Epithelial cell of esophagus (primary cell): ENCODE measurements around the gene NCAPD2.

Source experiments
- DNase-seq: peaks from one replicate; pipeline ENCODE4 v3.0.0; 2010; ENCODE audit warnings: low read depth
- H3K4me3 ChIP-seq: 2 replicates; pipeline ENCODE4 v1.5.1; 2011; ENCODE audit warnings: mild to moderate bottlenecking, low read length, control low read depth
- CTCF ChIP-seq: IDR thresholded peaks from 2 replicates; pipeline ENCODE4 v1.5.1; 2011; ENCODE audit warnings: low read depth, mild to moderate bottlenecking, low read length, control low read depth, inconsistent platforms; ENCODE audit not compliant: insufficient read depth; ENCODE audit errors: missing control alignments

The NCAPD2 gene

GRCh38 chr12:6451348-6452244 lies 42.3 kb upstream of the NCAPD2 start, which contains the start of gene TAPBPL:
TSS of gene TAPBPL (plus strand) at chr12:6452042. CDS start at chr12:6452249, 207 bp downstream.
- H3K4me3 ChIP-seq: peak within 1 kb of the TSS; percentile 61
- DNase-seq: peak; percentile 71
- no peak for TF ChIP-seq CTCF

- no peak for DNase-seq
- no peak for TF ChIP-seq CTCF
- H3K4me3 ChIP-seq: peak overlapping the region; percentile 61
Observed at GRCh38 chr12:6452245-6452943, 41.5 kb upstream of the NCAPD2 start.

GRCh38 chr12:6452944-6453630 lies 40.8 kb upstream of the NCAPD2 start:
- DNase-seq: peak; percentile 14
- H3K4me3 ChIP-seq: peak overlapping the region; percentile 61
- no peak for TF ChIP-seq CTCF

GRCh38 chr12:6457220-6457945 lies 36.5 kb upstream of the NCAPD2 start:
- TF ChIP-seq CTCF: no peak
- H3K4me3 ChIP-seq: no peak overlapping the region
- no peak for DNase-seq

GRCh38 chr12:6458281-6459003 lies 35.5 kb upstream of the NCAPD2 start:
- no peak for TF ChIP-seq CTCF
- no peak overlapping the region for H3K4me3 ChIP-seq
- DNase-seq: no peak

GRCh38 chr12:6459004-6459337 lies 34.9 kb upstream of the NCAPD2 start:
- TF ChIP-seq CTCF: no peak
- no peak for DNase-seq
- no peak overlapping the region for H3K4me3 ChIP-seq
